ENCODE results near the gene TMEM187.
"Not testable (repeated sequence)": the region's sequence is repeated elsewhere in the genome, so short reads cannot be mapped to it uniquely, and the experiment has no call there.

Gene TMEM187

DNA sequence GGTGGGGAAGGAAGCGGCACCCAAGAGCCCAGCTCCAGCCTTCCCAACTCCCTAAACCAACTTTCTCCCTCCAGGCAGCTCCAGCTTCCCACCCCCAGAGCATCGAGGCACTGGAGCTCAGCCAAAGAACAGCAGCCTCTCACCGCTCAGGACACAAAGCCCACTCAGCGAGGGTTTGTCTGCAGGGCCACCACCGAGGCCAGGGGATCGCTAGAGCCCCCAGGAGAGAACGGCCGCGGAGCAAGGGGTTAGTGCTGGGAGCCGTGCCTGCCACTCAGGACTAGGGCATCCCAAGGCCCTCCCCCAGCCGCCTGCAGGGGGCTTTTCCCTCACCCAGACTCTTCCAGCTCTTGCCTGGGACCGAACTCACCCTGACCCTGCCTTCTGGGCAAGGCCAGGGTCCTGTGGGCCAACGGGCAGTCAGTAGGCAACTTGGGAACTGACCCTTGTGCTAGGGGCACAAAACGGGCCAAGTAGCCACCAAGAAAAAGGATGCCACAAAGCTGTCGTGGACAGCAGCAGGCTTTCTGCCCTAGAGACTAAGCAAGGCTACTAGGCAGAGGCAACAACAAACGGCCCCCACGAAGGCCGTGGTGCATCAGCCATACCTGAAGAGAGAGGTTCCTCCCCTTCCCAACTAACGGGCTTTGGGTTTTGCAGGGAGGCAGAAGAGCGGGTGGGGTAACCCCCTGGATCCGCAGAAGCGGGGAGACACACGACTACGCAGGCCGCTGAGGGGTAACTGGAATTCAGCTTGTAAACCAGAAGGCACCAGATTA is 3.2 kb upstream of the TMEM187 start:
- H3K36me3 ChIP-seq (ENCODE audit: insufficient read depth, low read length): peaks cover 10% of the 10 kb centered on the region
- peak overlapping the region; percentile 76 for H3K9ac ChIP-seq (ENCODE audit: low read depth, low read length)
- no peaks in the 10 kb centered on the region for H3K9me3 ChIP-seq (replicated peaks; ENCODE audit: low read length)
- H3K27me3 ChIP-seq (ENCODE audit: control insufficient read depth, insufficient read depth, low read length): no peaks in the 10 kb centered on the region
- peak overlapping the region; percentile 85 for H3K4me3 ChIP-seq (ENCODE audit: low read length)
- H3K4me1 ChIP-seq (ENCODE audit: control insufficient read depth, insufficient read depth, low read length): peaks cover 45% of the 10 kb centered on the region
- H3K4me2 ChIP-seq (ENCODE audit: low read length): peak overlapping the region; percentile 88

DNA sequence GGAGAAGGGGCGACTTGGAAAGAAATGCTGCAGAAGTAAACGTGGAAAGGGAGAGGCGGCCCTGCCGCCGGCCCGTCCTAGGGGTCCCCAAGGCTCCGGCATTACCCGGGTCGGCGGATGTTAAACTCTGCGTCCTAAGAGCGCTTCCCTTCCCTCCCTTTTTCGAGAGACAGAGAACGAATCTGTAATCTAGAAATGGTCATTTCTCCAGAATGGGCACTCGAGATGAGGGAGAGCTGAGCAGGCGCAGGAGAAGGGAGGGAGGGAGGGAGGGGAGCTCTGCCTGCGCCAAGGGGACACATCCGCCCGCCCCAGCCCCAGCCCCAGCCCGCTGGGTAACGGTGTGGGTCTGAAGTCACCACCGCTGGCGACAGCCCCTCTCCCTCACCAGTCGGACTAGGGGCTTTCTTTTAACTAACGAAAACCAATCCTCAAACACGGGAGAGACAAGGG is 2.6 kb upstream of the TMEM187 start:
- no peaks in the 10 kb centered on the region for H3K27me3 ChIP-seq (ENCODE audit: control insufficient read depth, insufficient read depth, low read length)
- H3K9me3 ChIP-seq (replicated peaks; ENCODE audit: low read length): no peaks in the 10 kb centered on the region
- H3K36me3 ChIP-seq (ENCODE audit: insufficient read depth, low read length): peaks cover 10% of the 10 kb centered on the region
- peak overlapping the region; percentile 85 for H3K4me3 ChIP-seq (ENCODE audit: low read length)
- peak overlapping the region; percentile 88 for H3K4me2 ChIP-seq (ENCODE audit: low read length)
- H3K9ac ChIP-seq (ENCODE audit: low read depth, low read length): peak overlapping the region; percentile 76
- peaks cover 50% of the 10 kb centered on the region for H3K4me1 ChIP-seq (ENCODE audit: control insufficient read depth, insufficient read depth, low read length)

DNA sequence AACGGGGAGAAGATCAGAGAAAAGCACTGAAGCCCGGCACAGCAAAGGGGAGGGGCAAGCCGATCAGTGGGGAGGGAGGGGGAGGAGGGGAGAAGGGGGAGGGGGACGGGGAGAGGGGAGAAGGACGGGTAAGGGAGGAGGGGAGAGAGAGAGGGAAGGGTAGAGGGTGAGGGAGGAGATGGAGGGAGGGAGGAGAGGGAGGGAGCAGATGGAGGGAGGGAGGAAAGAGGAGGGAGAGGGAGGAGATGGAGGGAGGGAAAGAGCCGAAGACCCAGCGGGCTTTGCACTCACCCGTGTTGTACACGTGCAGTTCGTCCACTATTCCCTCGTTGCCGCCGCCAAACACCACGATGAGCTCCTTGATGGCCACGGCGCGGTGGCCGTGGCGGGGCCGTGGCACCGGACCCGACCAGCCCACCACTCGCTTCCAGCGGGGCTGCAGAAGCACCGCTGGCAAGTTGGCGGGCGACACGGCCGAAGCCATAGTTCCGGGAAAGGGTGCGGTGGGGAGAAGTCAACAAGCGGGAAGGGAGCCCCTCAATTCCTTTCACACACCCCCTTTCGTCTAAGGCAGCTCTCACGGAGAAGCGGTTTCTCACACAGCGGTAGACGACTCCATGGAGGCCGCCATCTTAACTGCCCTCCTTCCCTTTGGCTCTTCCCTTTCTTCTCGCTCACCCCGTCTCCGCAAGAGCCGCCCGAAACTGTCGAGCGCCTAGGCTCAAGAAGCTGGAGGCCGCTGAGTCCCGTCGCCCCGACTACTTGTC is 2.0 kb upstream of the TMEM187 start:
- H3K4me1 ChIP-seq (ENCODE audit: control insufficient read depth, insufficient read depth, low read length): peaks cover 50% of the 10 kb centered on the region
- peak overlapping the region; percentile 97 for H3K9ac ChIP-seq (ENCODE audit: low read depth, low read length)

DNA sequence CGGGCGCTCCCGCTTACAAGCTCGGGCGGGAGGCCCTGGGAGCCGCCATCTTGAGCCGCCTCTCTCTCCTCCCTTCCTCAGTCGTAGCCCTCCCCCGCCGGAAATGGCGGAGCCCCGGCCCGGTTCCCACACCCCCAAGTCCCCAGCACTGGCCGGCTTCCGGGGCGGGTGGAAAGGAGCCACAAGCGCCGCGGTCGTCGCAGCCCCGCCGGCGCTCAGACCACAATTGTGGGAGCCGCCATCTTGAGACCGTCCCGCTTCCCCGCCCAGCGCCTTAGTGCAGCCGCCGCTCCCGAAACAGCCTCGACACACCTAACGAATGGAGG is 1.5 kb upstream of the TMEM187 start:
- peak overlapping the region; percentile 95 for H3K4me2 ChIP-seq (ENCODE audit: low read length)
- H3K4me1 ChIP-seq (ENCODE audit: control insufficient read depth, insufficient read depth, low read length): peaks cover 46% of the 10 kb centered on the region
- H3K36me3 ChIP-seq (ENCODE audit: insufficient read depth, low read length): peaks cover 10% of the 10 kb centered on the region
- no peaks in the 10 kb centered on the region for H3K27me3 ChIP-seq (ENCODE audit: control insufficient read depth, insufficient read depth, low read length)
- H3K4me3 ChIP-seq (ENCODE audit: low read length): peak overlapping the region; percentile 85
- H3K9ac ChIP-seq (ENCODE audit: low read depth, low read length): peak overlapping the region; percentile 97
- no peaks in the 10 kb centered on the region for H3K9me3 ChIP-seq (replicated peaks; ENCODE audit: low read length)

More for the DNA sequence above, 2.0 kb upstream of the TMEM187 start:
- peaks cover 10% of the 10 kb centered on the region for H3K36me3 ChIP-seq (ENCODE audit: insufficient read depth, low read length)
- H3K4me2 ChIP-seq (ENCODE audit: low read length): peak overlapping the region; percentile 95
- peak overlapping the region; percentile 85 for H3K4me3 ChIP-seq (ENCODE audit: low read length)
- no peaks in the 10 kb centered on the region for H3K9me3 ChIP-seq (replicated peaks; ENCODE audit: low read length)
- no peaks in the 10 kb centered on the region for H3K27me3 ChIP-seq (ENCODE audit: control insufficient read depth, insufficient read depth, low read length)

DNA sequence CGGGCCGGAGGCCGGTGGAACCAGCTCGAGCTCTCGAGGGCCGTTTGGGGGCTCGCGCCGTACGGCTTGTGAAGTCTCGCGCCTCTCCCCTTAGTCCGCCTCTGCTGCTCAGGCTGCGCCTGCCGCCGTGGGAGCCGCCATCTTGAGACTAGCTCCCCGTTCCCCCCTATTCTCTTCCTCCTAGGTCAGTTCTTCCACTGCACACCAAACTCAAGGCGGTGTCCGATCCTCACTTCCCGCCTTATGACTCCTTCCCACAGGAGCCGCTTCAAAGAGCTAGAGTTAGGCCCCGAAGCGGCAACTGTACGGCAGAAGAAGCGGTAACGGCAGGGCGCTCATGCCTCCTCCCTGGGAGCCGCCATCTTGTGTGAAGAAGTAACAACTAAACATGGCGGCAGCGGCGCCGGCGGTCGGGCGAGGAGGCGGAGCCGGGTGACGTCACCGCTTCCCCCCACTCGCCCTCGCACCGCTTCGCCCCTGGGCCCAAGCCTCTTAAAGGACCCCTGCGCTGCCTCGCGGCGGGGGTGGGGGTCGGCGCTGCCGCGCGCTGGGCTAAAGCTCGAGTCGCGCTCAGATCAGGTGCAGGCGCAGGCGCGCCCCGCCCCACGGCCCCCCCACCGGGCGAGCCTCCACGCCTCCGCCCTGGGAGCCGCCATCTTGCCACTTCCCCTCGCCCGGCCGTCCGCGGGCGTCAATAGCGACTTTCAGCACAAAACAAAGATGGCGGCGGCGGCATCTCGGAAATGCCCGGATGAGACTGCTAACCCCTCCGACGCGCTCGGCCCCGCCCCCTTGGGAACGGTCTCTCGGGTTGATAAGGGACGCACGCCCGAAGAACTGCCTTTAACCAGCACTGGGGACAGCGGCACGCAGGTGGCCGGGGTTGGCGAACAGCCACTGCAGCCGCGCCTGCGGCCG is 845 bp upstream of the TMEM187 start, which contains the start of gene HCFC1:
Gene HCFC1, minus strand, starts transcription at position 369 of the 918 bp plus-strand sequence. CDS start 978 bp downstream, outside the sequence.
- Histone ChIP-seq H3K4me1 (ENCODE audit: control insufficient read depth, insufficient read depth, low read length) (peaks cover 40% of the 10 kb centered on the region), H3K4me2 (ENCODE audit: low read length) (peak within 1 kb of the TSS; percentile 95), H3K36me3 (ENCODE audit: insufficient read depth, low read length) (peaks cover 10% of the 10 kb centered on the region), H3K9ac (ENCODE audit: low read depth, low read length) (peak within 1 kb of the TSS; percentile 97), H3K4me3 (ENCODE audit: low read length) (peak within 1 kb of the TSS; percentile 85), H3K27me3 (ENCODE audit: control insufficient read depth, insufficient read depth, low read length) (no peaks in the 10 kb centered on the region), H3K9me3 (replicated peaks; ENCODE audit: low read length) (no peaks in the 10 kb centered on the region)

DNA sequence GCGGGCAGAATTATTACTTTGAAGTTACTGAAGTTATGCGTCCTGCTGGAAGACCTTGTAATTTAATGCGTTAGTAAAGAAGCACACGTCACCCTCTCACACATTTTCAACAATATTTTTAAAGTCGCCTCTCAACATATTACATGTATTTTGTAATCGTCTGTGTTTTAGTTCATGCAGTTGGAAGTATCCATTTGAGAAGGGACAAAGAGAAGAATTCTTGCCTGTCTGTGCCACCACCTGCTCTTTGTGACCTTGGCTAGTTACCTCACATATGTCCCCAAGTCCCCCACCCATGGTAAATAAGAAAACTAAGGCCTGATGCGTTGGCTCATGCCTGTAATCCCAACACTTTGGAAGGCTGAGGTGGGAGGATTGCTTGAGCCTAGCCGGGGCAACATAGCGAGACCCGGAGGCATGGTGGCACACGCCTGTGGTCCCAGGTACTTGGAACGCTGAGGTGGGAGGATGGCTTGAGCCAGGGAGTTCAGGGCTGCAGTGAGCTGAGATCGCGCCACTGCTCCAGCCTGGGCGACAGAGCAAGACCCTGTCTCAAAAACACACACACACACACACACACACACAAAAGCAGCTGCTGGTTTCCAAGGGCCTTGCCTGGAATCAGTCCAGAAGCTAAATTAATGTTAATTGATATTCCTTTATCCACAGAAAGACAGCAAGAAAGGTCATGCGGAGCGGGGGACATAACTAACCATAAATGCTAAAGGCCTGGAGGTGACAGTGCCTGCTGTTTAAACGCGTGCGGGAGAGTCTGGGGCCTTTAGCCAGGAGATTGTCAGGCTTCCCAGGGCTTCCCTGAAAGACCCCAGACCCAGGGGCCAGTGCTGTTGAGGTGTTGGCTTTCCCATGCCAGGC is 811 bp downstream of the TMEM187 start:
- peaks cover 4% of the 10 kb centered on the region for H3K36me3 ChIP-seq (ENCODE audit: insufficient read depth, low read length)
- H3K27me3 ChIP-seq (ENCODE audit: control insufficient read depth, insufficient read depth, low read length): no peaks in the 10 kb centered on the region
- H3K4me3 ChIP-seq (ENCODE audit: low read length): peak overlapping the region; percentile 85
- peaks cover 24% of the 10 kb centered on the region for H3K4me1 ChIP-seq (ENCODE audit: control insufficient read depth, insufficient read depth, low read length)
- peak overlapping the region; percentile 97 for H3K9ac ChIP-seq (ENCODE audit: low read depth, low read length)
- no peaks in the 10 kb centered on the region for H3K9me3 ChIP-seq (replicated peaks; ENCODE audit: low read length)
- peak overlapping the region; percentile 95 for H3K4me2 ChIP-seq (ENCODE audit: low read length)

DNA sequence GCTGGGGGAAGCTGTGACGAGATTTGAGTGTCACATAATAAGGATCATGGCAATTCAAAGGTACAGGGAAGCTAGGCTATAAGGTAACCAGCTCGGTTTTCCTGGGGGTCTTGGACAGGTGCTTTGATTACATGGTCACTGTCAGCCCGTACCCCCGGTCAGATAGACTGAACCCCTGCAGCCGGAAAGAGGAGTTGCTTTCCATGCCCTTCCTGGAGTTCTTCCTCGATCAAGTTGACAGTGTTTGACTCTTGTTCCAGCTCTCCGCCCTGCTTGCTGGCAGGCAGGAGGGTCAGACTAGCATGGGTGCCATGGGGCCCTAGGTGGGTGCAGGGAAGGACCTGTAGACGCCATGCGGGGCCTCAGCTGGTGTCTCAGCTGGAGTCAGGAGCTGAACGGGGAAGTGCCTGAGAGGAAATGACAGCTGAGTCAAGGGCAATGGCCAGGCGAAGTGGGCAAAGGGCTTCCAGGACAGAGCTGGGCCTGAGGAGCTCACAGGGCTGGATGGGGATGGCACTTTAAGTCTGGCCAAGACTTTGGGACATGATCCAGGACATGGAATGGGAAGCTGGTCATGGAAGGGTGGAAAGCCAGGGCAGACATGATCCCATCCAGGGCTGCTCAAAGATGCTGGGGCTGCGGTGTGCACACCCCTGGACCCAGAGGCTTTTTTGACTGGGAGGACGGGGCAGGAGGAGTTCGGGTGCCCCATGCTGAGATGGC is 1.6 kb downstream of the TMEM187 start:
- H3K9ac ChIP-seq (ENCODE audit: low read depth, low read length): peak overlapping the region; percentile 97
- H3K36me3 ChIP-seq (ENCODE audit: insufficient read depth, low read length): no peaks in the 10 kb centered on the region
- peak overlapping the region; percentile 85 for H3K4me3 ChIP-seq (ENCODE audit: low read length)
- peaks cover 17% of the 10 kb centered on the region for H3K4me1 ChIP-seq (ENCODE audit: control insufficient read depth, insufficient read depth, low read length)
- H3K27me3 ChIP-seq (ENCODE audit: control insufficient read depth, insufficient read depth, low read length): no peaks in the 10 kb centered on the region
- H3K9me3 ChIP-seq (replicated peaks; ENCODE audit: low read length): no peaks in the 10 kb centered on the region
- peak overlapping the region; percentile 95 for H3K4me2 ChIP-seq (ENCODE audit: low read length)

DNA sequence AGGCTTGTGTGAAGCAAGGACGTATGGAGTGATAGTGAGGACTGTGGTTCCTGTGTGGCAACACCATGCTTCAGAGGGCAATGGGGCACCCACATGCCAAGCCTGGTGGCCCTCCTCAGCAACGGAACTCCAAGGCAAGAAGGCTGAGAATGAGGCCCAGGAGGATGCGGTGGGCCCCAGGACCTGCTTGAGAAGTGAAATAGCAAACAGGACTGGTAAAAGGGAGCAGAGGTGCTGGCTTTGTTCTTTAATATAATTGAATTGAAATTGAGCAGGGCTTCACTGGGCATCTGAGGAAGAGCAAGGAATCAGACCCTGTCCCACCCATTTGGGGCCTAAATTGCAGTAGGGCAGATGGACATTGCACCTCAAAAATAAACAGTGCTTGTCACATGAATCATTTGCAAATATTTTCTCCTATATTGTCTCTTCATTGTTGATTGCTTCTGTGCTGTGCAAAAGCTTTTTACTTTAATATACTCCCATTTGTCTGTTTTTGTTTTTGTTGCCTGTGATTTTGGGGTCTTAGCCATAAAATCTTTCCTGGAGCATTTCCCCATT is 2.3 kb downstream of the TMEM187 start:
- H3K9me3 ChIP-seq (replicated peaks; ENCODE audit: low read length): no peaks in the 10 kb centered on the region
- H3K27me3 ChIP-seq (ENCODE audit: control insufficient read depth, insufficient read depth, low read length): no peaks in the 10 kb centered on the region
- H3K4me3 ChIP-seq (ENCODE audit: low read length): no peak overlapping the region
- H3K9ac ChIP-seq (ENCODE audit: low read depth, low read length): peak overlapping the region; percentile 97
- peak overlapping the region; percentile 95 for H3K4me2 ChIP-seq (ENCODE audit: low read length)
- H3K4me1 ChIP-seq (ENCODE audit: control insufficient read depth, insufficient read depth, low read length): peaks cover 17% of the 10 kb centered on the region
- H3K36me3 ChIP-seq (ENCODE audit: insufficient read depth, low read length): no peaks in the 10 kb centered on the region

DNA sequence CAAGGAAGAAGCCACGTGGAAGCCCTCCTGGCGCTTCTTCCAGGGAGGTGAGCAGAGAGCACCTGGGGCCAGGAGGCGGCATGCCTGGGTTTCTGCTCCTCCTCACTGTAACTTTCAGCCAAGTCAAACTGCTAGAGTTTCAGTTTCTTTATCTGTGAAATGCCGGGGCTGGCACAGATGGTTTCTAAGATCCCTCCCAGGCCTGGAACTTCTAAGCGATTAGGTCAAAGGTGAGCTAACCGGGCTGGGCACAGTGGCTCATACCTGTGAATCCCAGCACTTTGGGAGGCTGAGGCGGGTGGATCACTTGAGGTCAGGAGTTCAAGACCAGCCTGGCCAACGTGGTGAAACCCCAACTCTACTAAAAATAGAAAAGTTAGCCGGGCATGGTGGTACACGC is 7.8 kb downstream of the TMEM187 start:
- not testable (repeated sequence) for H3K4me3 ChIP-seq (ENCODE audit: low read length); H3K4me1 ChIP-seq (ENCODE audit: control insufficient read depth, insufficient read depth, low read length); H3K27me3 ChIP-seq (ENCODE audit: control insufficient read depth, insufficient read depth, low read length); H3K9ac ChIP-seq (ENCODE audit: low read depth, low read length); H3K4me2 ChIP-seq (ENCODE audit: low read length); H3K9me3 ChIP-seq (replicated peaks; ENCODE audit: low read length); H3K36me3 ChIP-seq (ENCODE audit: insufficient read depth, low read length)

DNA sequence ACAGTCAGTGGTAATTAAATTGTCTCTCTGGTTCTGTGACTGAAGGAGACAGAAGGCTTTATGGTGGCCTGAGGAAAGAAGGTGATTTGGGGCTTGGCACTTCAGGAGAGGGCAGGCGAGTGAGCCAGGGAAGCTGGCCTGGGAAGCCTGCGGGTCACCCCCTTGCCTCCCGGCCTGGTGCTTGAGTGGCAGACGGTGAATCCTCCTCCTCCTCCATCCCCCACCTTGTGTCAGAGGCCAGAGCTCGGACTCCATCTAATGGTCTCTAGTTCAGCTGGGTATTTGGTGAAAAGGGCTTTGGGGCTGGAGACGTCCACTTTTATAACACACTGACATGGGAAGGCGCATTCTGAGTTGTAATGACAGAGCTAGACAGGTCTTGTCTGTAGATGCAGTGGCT is 8.7 kb downstream of the TMEM187 start:
- Histone ChIP-seq H3K4me3 (ENCODE audit: low read length) (no peak overlapping the region), H3K27me3 (ENCODE audit: control insufficient read depth, insufficient read depth, low read length) (no peaks in the 10 kb centered on the region), H3K36me3 (ENCODE audit: insufficient read depth, low read length) (peaks cover 3% of the 10 kb centered on the region), H3K4me1 (ENCODE audit: control insufficient read depth, insufficient read depth, low read length) (peaks cover 12% of the 10 kb centered on the region), H3K9me3 (replicated peaks; ENCODE audit: low read length) (no peaks in the 10 kb centered on the region), H3K4me2 (ENCODE audit: low read length) (no peak overlapping the region), H3K9ac (ENCODE audit: low read depth, low read length) (no peak overlapping the region)
